Eye (tissue), 1 donor: Measurements from ENCODE around the gene TOMM6.
"Not testable (repeated sequence)": the region's sequence is repeated elsewhere in the genome, so short reads cannot be mapped to it uniquely, and the experiment has no call there.

Experiments used
- DNase-seq: peaks from one replicate; pipeline ENCODE4 v3.0.0-alpha.2; 2015

TOMM6 gene

GRCh38 chr6:41785689-41786450 is 1.6 kb upstream of the TOMM6 start:
- no peak for DNase-seq

DNA sequence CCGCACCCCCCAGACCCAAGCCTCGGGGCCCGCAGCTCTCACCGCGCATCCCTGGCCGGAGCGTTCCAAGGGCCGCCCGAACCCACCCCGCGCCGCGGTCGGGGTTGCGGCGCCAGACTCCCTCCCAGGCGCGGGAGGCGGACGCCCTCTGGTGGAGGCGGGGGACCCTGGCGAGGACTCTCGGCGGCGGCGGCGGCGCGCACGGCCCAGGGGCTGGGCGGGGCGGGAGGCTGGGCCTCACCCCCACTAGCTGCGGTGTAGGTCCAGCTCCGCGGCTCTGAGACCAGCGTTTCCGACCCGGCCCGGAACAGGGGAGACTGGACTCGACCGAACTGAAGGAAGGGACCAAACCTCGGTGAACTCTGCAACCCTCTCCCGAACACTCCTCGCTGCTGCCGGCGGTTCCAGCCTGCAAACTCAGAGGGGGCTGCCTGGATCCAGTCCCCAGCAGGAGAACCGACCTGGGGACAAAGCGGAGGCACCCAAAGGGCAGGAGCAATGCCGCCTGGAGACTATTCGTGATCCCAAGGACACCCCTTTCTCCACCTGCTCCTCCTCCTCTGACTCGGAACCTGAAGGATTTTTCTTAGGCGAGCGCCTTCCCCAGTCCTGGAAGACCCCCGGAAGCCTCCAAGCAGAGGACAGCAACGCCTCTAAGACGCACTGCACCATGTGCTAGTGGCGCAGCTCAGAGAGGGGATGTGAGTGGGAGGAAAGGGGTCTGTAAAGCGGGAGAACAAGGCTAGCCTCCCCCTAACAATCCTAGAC is 859 bp upstream of the TOMM6 start:
- peak; percentile 95 for DNase-seq

- no peak for DNase-seq
Measured at GRCh38 chr6:41789390-41789724, 1.9 kb downstream of the TOMM6 start.

DNA sequence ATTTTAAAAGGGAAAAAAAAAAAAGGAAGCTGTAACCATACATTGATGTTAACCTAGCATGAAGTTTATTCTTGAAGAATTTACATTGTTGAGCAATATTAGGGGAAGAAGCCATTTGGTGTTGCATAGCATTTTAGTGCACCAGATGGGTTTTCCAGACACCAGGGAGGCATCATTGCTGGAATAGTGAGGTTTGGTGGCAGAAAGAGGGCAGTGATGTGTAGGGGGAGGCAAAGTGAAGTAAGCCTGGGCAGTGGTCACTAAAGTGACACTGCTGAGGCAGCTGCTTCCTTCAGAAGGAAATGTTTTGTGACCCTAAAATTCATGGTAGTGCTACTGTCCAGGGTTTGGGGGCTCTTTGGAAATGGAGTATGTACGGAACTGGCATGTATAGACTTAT is 2.6 kb downstream of the TOMM6 start:
- DNase-seq = no peak

- no peak for DNase-seq
Measured at GRCh38 chr6:41791305-41791704, 3.8 kb downstream of the TOMM6 start.

- DNase-seq = no peak
Measured at GRCh38 chr6:41791984-41792383, 4.5 kb downstream of the TOMM6 start.

- no peak for DNase-seq
Measured at GRCh38 chr6:41796474-41796873, 9.0 kb downstream of the TOMM6 start.

DNA sequence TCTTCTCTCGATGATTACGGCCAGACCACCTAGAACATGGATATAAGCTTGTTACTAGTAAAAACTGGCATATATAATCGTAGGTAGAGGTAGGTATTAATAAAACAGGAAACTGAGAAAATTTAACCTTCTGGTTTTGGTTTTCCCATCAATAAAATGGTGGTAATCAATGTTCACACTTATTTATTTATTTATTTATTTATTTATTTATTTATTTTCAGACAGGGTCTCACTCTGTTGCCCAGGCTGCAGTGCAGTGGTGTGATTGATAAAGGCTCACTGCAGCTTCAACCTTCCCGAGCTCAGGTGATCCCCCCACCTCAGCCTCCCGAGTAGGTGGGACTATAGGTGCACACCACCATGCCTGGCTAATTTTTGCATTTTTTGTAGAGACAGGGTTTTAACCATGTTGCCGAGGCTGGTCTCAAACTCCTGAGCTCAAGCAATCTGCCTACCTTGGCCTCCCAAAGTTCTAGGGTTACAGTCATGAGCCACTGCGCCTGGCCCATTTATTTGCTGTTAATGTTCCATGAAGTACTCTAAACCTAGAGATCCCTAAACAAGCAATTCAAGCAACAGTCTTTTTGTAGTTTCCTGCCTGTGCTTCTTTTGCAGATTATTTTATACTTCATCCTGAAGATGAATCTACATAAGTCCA is 11.5 kb downstream of the TOMM6 start:
- DNase-seq = no peak

DNA sequence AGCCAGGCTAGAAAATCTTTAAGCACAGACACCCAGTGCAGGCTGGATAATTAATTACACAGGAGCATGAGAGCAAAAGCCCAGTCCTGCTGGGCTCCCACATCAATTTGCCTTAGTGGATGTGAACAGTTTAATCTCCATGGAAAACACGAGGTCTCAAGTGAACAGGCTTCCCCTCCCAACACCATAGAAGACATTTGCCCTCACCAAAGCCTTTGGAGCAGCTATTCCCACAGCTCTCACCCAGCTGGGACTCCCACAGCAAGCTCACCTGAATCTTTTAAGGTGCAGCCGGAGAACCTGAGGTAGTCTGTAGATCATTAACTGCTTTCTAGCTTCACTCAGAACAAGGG is 12.0 kb downstream of the TOMM6 start:
- no peak for DNase-seq

DNA sequence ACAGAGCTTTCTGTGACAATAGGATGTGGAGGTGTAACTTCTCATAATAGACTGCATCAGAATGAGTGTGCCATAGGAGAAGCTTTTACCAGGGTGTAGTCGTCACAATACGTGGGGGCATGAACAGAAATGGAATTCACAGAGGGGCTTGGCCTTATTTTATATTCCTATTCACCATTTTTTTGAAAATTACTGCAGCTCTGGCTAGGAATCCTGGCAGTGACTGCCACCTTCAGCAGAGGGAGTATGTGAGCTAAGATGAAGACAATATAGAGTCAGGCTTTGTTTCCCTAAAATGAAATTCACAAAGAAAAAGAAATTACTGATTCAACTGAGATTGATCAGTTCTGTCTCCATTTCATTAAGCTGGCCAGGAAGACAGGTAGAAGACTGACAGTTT is 13.9 kb downstream of the TOMM6 start:
- peak; percentile 14 for DNase-seq

DNA sequence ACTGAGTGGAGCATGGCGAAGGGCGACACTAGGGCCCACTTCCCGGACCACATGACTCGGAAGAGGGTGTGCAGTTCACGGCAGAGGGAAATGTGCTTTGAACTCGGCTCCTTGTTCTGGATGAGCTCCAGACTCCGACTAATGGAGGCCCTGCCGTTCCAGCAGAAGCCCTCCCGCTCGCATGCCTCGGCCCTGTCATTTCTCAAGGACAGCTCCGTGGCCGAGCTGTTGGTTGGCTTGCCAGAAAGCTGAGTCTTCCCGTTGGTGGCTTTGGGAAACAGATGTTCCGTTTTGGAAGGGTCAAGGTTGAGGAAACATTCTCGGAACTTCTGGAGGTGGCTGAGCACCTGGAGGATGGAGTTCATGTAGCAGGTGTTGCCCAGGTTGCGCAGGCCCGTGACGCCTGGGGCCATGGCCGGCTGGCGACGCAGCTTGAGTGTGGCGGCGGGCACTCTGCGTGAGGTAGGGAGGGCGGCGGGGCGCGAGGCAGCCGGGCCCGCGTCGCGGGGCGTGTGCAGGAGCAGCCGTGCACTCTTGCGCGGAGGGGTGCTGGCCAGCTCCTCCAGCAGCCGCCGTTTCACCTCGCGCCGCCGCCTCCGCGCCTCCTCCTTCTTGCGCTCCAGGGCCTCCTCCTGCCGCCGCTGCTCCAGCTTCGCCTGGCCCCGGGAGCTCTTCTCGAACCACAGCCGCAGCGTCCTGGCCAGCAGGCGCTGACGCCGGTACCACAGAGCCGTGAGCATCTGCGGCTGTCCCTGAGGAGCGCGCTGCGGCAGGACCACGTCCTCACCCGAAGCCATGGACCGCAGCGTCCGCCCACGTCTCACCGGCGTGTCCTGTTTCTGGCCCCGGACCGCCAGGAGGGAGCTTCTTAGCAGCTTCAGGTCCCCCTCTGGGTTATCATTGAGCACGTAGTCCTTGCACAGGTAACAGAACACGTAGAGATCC is 18.6 kb downstream of the TOMM6 start:
- no peak for DNase-seq

DNA sequence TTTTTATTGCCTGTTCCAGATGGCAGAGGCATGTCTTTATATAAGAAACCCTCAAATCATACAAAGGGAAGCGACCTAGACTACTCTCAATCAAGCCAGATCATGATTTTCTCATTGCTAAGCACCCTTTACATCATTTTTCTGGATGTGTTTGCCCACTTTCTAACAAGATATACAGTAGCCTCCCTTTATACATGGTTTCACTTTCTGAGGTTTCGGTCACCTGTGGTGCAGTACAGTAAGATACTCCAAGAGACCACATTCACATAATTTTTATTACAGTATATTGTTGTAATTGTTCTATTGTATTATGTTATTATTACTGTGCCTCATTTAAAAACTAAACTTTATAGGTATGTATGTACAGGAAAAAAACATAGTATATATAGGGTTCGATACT is 23.6 kb downstream of the TOMM6 start:
- no peak for DNase-seq

- DNase-seq = not testable (repeated sequence)
Measured at GRCh38 chr6:41811946-41812345, 24.5 kb downstream of the TOMM6 start.

DNA sequence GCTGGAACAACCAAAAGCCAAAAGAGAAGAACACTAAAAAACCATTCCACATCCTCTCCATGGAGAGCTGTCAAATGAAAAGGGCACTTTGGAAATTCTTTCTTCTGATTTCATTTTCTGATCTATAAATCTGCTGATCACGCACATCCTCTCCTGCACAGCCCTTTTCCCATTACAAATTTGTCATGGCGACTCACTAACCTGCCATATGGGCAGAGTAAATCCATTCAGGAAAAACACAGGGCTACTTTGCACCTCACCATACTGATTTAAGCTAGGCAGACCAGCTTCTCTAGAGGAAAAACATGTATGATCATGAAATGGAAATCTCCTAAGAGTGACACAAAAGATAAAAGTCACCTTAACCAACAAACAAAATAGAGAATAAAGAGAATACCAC is 26.0 kb downstream of the TOMM6 start:
- no peak for DNase-seq

DNA sequence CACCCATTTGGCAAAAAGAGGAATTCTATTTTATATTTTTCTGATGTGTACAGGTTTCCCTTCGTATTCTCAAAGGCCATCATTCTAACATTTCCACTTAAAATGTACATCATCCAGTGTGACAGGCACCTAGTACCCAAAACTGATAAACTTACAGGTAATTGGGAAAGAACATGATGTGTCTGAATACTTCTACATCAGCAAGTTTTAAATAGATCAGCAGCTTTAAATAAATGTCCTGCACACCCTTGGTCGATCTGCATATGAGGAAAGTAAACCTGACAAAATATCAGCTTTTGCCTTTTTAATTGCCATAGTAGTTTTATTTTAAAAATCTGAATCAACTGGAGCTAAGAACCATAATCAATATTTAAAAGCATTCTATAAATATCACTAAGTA is 26.5 kb downstream of the TOMM6 start:
- DNase-seq = no peak

- DNase-seq = no peak
Measured at GRCh38 chr6:41814629-41815028, 27.1 kb downstream of the TOMM6 start.

DNA sequence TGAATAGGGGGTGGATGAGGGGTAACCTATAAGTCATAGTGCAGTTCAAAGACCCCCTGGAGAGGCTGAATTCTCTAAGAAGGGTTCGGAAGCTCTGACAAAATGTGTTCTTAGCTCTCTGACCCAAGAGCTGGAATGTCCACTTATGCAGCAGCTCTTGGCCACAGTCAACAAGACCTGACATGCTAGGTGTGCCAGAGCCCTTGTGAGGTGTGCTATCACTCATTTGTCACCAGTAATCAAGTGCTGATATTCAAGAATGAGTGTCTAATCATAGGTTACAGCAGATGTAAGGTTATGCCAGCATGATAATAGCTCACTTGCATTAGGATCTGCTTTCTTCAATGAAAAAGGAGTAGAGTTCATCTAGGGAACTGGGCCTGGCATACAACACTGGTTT is 28.1 kb downstream of the TOMM6 start:
- no peak for DNase-seq

GRCh38 chr6:41818271-41819054 is 31.0 kb downstream of the TOMM6 start:
- peak; percentile 11 for DNase-seq

DNA sequence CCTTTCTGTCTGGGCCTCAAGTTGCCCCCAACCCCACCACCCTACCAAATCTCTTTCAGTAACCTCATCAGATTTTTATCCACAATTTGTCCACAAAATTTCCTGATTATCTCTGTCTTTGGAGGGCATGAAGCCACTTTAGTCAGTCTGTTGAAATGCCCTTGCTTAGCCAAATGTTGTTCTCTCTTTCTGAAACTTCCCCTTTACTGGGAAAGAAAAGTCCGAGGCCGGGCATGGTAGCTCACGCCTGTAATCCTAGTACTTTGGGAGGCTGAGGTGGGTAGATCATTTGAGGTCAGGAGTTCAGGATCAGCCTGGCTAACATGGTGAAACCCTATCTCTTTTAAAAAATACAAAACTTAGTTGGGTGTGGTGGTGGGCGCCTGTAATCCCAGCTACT is 33.8 kb downstream of the TOMM6 start:
- DNase-seq = no peak

DNA sequence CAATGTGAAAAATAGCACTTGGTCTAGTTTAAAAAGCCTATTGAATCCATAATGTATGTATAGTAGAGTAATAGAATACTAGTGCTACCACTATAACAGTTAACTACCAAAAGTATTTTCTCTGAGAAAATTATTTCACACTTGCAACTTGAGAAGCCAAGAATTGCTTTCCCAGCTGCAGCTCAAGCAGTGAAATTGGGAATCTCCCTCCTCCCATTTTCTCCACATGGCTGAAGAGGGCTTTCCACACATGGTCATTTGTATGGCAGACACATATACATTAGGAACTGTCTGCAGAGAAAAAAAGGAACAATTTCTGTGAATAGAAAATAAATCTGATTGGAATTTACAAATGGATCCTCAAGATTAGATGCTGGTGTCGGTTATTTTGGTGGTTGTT is 34.5 kb downstream of the TOMM6 start:
- DNase-seq = no peak

GRCh38 chr6:41823178-41823577 is 35.7 kb downstream of the TOMM6 start:
- DNase-seq = no peak
